Measurements from ENCODE around the gene ZSCAN23. TPM values are rescaled to one million over a fixed set of nuclear protein-coding genes. Genes with fewer than 3 reads are reported as not detected.

The ZSCAN23 gene
- total and polyA plus RNA-seq, 9 of the 15 experiments (the other 6 are each of a cell fraction or from before 2014, with no cell fraction given) = 0.05 to 0.29 (median 0.21) TPM; not detected in 1

- TF ChIP-seq FOS (IDR thresholded peaks at IDR 0.05; ENCODE audit: extremely low read depth, insufficient read length) (no peak), CXXC5 (CRISPR knock-in tag; IDR thresholded peaks at IDR 0.05) (peak; percentile 98), FOXM1 (IDR thresholded peaks at IDR 0.05; ENCODE audit: low read depth) (peak; percentile 87), FOXM1 (CRISPR knock-in tag; IDR thresholded peaks at IDR 0.05; ENCODE audit: low read depth) (no peak), HNRNPH1 (optimal IDR thresholded peaks at IDR 0.05; ENCODE audit: low read depth, low read length) (no peak), TEAD4 (IDR thresholded peaks at IDR 0.05; ENCODE audit: low read length) (peak; percentile 52), TEAD4 (CRISPR knock-in tag; IDR thresholded peaks at IDR 0.05; ENCODE audit: borderline replicate concordance) (no peak), BMI1 (IDR thresholded peaks at IDR 0.05; ENCODE audit: low read length) (no peak), L3MBTL2 (IDR thresholded peaks at IDR 0.05) (peak; percentile 89), POLR2B (IDR thresholded peaks at IDR 0.05; ENCODE audit: low read depth, partially characterized antibody) (peak; percentile 97), HDAC2 (IDR thresholded peaks at IDR 0.05) (peak; percentile 86), NRF1 (conservative IDR thresholded peaks at IDR 0.05 in 1 of 2, IDR thresholded peaks at IDR 0.05 in 1 of 2) (peak in 1 of 2 experiments; percentile 10; a peak in 1 of 4 replicates), SMAD4 (CRISPR knock-in tag; conservative IDR thresholded peaks at IDR 0.05) (peak; percentile 90), ZNF232 (CRISPR knock-in tag; IDR thresholded peaks at IDR 0.05) (peak; percentile 60; the same call in 1 of the 2 replicates), ARID1B (IDR thresholded peaks at IDR 0.05) (peak; percentile 62; the same call in 1 of the 2 replicates), ZNF444 (CRISPR knock-in tag; IDR thresholded peaks at IDR 0.05) (no peak), ZNF174 (CRISPR knock-in tag; IDR thresholded peaks at IDR 0.05) (no peak), EZH2 (IDR thresholded peaks at IDR 0.05; ENCODE audit: borderline replicate concordance, low read depth, low read length) (no peak), KDM5B (IDR thresholded peaks at IDR 0.05; ENCODE audit: insufficient replicate concordance, low read depth, low read length) (peak; percentile 93), CHD1 (IDR thresholded peaks at IDR 0.05; ENCODE audit: low read length) (peak; percentile 86), GATA2 (CRISPR knock-in tag; IDR thresholded peaks at IDR 0.05) (peak; percentile 53; the same call in 1 of the 2 replicates), RHOXF2B (CRISPR knock-in tag; conservative IDR thresholded peaks at IDR 0.05) (0 out of 2 replicates have a peak, but pooled peaks have one; percentile 20), KAT8 (IDR thresholded peaks at IDR 0.05; ENCODE audit: low read depth) (no peak; the same call in 1 of the 2 replicates), RBFOX2 (IDR thresholded peaks at IDR 0.05; ENCODE audit: low read depth, low read length) (peak; percentile 99), ZNF696 (CRISPR knock-in tag; conservative IDR thresholded peaks at IDR 0.05) (no peak), KAT7 (CRISPR knock-in tag; IDR thresholded peaks at IDR 0.05; ENCODE audit: borderline replicate concordance) (peak; percentile 97), FOXK2 (conservative IDR thresholded peaks at IDR 0.05 in 1 of 2, IDR thresholded peaks at IDR 0.05 in 1 of 2; ENCODE audit: low read depth in 2 of 2) (peak; percentile 82 to 83), PHTF2 (CRISPR knock-in tag; IDR thresholded peaks at IDR 0.05) (no peak)
- TF ChIP-seq, protein P1, sequence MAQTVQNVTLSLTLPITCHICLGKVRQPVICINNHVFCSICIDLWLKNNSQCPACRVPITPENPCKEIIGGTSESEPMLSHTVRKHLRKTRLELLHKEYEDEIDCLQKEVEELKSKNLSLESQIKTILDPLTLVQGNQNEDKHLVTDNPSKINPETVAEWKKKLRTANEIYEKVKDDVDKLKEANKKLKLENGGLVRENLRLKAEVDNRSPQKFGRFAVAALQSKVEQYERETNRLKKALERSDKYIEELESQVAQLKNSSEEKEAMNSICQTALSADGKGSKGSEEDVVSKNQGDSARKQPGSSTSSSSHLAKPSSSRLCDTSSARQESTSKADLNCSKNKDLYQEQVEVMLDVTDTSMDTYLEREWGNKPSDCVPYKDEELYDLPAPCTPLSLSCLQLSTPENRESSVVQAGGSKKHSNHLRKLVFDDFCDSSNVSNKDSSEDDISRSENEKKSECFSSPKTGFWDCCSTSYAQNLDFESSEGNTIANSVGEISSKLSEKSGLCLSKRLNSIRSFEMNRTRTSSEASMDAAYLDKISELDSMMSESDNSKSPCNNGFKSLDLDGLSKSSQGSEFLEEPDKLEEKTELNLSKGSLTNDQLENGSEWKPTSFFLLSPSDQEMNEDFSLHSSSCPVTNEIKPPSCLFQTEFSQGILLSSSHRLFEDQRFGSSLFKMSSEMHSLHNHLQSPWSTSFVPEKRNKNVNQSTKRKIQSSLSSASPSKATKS (CRISPR knock-in tag; IDR thresholded peaks at IDR 0.05) = no peak
These were observed 43.8 kb downstream of the ZSCAN23 start, which contains the start of gene ZSCAN12 (continued) for GRCh38 chr6:28399350-28400121.
